ENCODE results near the gene RHBDL1.
A peak's percentile ranks its signal among the peaks of the same experiment; 100 is the strongest.

Gene RHBDL1

GRCh38 chr16:686459-687260, 11.2 kb downstream of the RHBDL1 start:
- H3K27ac ChIP-seq: peak overlapping the region; percentile 98
- TF ChIP-seq, protein P1, sequence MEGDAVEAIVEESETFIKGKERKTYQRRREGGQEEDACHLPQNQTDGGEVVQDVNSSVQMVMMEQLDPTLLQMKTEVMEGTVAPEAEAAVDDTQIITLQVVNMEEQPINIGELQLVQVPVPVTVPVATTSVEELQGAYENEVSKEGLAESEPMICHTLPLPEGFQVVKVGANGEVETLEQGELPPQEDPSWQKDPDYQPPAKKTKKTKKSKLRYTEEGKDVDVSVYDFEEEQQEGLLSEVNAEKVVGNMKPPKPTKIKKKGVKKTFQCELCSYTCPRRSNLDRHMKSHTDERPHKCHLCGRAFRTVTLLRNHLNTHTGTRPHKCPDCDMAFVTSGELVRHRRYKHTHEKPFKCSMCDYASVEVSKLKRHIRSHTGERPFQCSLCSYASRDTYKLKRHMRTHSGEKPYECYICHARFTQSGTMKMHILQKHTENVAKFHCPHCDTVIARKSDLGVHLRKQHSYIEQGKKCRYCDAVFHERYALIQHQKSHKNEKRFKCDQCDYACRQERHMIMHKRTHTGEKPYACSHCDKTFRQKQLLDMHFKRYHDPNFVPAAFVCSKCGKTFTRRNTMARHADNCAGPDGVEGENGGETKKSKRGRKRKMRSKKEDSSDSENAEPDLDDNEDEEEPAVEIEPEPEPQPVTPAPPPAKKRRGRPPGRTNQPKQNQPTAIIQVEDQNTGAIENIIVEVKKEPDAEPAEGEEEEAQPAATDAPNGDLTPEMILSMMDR (IDR thresholded peaks at IDR 0.05): no peak
- no peak for TF ChIP-seq ZFX (IDR thresholded peaks at IDR 0.05; ENCODE audit: borderline replicate concordance)

DNA sequence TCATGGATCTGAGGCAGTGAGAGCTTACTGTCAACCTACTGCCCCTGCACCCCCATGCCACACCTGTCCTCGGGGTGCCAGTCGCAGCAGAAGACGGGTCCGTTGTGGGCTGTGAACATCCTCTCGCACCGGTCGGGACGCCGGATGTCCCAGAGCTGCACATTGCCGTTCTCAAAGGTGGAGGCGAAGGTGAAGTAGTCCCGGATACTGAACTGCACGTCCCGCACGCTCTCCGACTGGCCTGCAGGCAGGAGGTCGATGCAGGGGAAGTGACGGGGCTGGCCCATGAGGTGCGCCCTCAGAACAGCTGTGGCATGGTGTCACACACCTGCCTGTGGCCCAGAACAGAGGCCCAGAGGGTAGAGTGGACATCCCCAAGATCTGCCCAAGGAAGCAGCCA, 12.0 kb downstream of the RHBDL1 start:
- TF ChIP-seq, protein P1 (IDR thresholded peaks at IDR 0.05): no peak
- no peak for TF ChIP-seq ZFX (IDR thresholded peaks at IDR 0.05; ENCODE audit: borderline replicate concordance)
- H3K27ac ChIP-seq: peak overlapping the region; percentile 98; the same call in 1 of the 2 replicates

- TF ChIP-seq, protein P1 (IDR thresholded peaks at IDR 0.05): no peak
- TF ChIP-seq ZFX (IDR thresholded peaks at IDR 0.05; ENCODE audit: borderline replicate concordance): no peak
- peak overlapping the region; percentile 98 for H3K27ac ChIP-seq
Measured at GRCh38 chr16:689175-689897, 13.9 kb downstream of the RHBDL1 start.

DNA sequence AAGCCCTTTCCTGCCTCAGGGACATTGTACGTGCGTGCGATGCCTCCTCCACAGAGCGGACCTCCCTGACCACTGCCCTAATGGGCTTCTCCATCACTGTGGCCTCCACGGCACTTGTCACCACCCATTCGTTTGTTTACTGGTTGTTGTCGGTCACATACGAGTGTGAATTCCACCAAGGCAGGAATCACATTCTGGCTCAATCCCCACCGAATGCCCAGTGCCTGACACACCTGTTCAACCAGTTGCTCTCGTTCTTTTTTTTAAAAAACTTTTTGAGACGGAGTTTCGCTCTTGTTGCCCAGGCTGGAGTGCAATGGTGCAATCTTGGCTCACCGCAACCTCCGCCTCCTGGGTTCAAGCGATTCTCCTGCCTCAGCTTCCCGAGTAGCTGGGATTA, 15.8 kb downstream of the RHBDL1 start:
- peak overlapping the region; percentile 98 for H3K27ac ChIP-seq

DNA sequence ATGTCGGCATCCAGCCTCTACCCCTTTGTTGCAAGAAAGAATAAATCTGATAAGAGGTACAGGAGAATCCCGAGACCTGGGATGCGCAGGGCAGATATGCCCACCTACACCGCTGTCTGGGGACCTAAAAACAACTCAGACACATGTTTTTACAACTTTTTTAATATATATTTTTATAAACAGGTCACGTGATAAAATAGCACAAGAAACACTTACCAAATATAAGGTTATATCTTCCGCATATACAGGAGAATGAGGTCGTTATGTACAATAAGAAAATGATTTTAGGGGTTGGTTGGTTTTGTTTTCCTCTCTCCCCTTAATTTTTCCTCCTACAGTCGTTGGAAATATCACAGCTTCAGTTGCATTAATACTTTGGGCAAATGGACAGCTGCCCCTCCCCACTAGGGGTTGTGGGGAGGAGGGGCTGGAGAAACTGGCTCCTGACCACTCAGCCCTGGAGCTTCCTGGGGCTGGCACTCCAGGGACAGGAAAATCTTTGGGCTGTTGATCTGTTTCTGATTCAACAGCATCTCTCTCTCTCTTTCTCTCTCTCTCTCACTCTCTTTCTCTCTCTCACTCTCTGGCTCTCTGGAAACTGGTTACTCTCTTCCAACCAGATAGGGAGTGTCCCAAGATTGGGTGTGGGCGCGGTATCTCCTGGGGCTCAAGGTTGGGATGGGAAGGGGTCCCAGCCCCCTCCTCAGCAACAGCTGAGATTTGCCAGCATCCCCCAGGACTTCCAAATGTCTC, 17.1 kb downstream of the RHBDL1 start:
- TF ChIP-seq, protein P1 (IDR thresholded peaks at IDR 0.05): no peak
- no peak for TF ChIP-seq ZFX (IDR thresholded peaks at IDR 0.05; ENCODE audit: borderline replicate concordance)
- H3K27ac ChIP-seq: peak overlapping the region; percentile 98

GRCh38 chr16:693364-693763, 17.9 kb downstream of the RHBDL1 start:
- H3K27ac ChIP-seq: peak overlapping the region; percentile 98
- TF ChIP-seq, protein P1 (IDR thresholded peaks at IDR 0.05): no peak
- no peak for TF ChIP-seq ZFX (IDR thresholded peaks at IDR 0.05; ENCODE audit: borderline replicate concordance)

DNA sequence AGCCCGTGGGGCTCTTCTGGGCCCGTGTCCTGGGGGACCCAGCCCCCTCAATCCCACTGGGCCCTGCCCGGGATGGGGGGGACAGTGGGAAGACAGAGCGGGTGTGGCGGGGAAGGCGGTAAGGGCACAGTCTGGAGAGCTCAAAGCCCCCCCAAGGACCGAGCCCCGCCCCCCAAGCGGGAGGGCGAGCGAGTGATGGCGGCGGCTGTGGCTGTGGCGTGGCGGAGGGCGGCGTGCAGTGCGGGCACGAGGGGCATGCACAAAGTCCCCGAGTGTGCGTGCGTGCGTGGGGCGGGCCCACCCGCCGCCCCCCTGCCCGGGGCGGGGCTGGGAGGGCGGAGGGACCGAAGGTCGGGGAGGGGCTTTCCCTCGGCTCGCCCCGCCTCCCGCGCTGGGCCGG, 18.3 kb downstream of the RHBDL1 start:
- TF ChIP-seq, protein P1 (IDR thresholded peaks at IDR 0.05): no peak
- no peak for TF ChIP-seq ZFX (IDR thresholded peaks at IDR 0.05; ENCODE audit: borderline replicate concordance)
- peak overlapping the region; percentile 98 for H3K27ac ChIP-seq

All from 22Rv1 (cell line).